Measurements from ENCODE around the gene ARHGEF3.

GRCh38 chr3:56684029-56684428 is 117.7 kb downstream of the ARHGEF3 start:
- TF ChIP-seq CTCF (IDR thresholded peaks at IDR 0.05) = no peak
- no peak for TF ChIP-seq POLR2A (IDR thresholded peaks at IDR 0.05)
